ENCODE results near the gene ITPR2.
"Not testable (repeated sequence)": the region's sequence is repeated elsewhere in the genome, so short reads cannot be mapped to it uniquely, and the experiment has no call there.

Gene ITPR2

DNA sequence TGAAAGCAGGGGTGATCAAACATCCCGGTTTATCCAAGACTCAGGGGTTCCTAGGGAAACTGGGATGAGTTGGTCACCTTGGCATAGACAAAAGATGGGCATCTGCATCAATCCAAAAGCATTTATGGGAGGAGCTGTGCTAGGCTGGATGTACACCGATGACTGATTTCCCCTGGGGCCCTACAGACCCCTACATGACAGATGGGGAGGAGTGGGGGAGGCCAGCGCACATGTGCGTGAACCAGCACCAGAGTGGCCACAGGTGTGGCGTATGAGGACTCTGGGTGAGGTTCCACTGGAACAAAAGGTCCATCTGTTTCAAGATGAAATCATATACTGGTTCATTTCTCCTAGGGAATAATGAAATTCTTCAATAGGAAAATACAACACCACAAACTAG is 210.4 kb downstream of the ITPR2 start:
- DNase-seq (ENCODE audit: low read depth), result no peak

DNA sequence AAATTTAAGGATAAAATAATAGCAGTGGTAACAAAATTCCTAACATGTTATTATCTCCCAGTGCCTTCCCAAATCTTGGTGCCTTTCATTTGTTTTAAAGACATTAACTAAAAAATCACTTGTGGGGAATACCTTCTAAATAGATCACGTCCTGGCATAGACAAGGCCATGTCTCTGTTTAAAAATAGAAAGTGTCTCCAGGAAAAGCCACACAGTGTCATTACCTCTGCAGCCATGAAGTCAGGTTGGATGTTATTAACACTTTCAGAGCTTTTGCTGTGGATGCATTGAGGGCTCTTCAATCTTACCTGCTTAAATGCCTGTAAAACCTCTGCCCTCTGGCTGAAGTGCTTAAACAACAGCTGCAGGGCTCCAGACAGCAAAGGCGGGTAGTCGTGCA is 211.1 kb downstream of the ITPR2 start:
- no peak for DNase-seq (ENCODE audit: low read depth)

DNA sequence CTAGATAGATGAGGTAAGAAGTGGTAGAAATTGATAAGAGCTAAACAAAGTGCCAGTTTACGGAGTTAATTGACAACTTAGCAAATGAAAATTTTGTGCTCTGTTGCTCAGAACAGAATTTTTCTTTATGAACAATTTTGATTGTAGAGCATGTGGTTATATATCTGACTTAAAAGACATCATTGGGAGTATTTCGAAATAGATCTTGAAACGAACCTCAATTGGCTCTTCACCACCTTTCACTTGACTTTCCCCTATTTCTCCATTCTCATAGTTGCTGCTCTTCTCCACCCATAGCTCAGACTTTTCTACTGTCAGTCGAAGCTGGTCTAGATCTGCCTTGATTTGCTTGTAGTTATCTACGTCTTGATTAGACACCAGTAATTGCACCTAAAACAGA is 212.1 kb downstream of the ITPR2 start:
- DNase-seq (ENCODE audit: low read depth), result no peak

DNA sequence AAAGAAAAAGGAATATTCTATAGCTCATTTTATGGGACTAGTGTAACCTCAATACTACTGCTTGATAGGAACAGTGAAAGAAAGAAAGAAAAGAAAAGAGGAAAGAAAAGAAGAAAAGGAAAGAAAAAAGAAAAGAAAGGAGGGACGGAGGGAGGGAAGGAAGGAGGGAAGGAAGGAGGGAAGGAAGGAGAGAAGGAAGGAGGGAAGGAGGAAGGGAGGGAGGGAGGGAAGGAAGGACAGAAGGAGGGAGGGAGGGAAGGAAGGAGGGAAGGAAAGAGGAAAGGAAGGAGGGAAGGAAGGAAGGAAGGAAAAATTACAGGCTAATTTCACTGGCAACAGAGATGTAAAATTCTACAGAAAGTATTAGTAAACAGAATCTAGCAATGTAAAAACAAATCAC is 215.5 kb downstream of the ITPR2 start:
- no peak for DNase-seq (ENCODE audit: low read depth)

GRCh38 chr12:26614011-26614616 is 218.9 kb downstream of the ITPR2 start:
- DNase-seq (ENCODE audit: low read depth), result no peak

GRCh38 chr12:26612203-26612602 is 220.8 kb downstream of the ITPR2 start:
- DNase-seq (ENCODE audit: low read depth), result no peak

- DNase-seq (ENCODE audit: low read depth), result no peak
Measured at GRCh38 chr12:26611598-26611997, 221.4 kb downstream of the ITPR2 start.

GRCh38 chr12:26610774-26611173 is 222.2 kb downstream of the ITPR2 start:
- DNase-seq (ENCODE audit: low read depth), result no peak

DNA sequence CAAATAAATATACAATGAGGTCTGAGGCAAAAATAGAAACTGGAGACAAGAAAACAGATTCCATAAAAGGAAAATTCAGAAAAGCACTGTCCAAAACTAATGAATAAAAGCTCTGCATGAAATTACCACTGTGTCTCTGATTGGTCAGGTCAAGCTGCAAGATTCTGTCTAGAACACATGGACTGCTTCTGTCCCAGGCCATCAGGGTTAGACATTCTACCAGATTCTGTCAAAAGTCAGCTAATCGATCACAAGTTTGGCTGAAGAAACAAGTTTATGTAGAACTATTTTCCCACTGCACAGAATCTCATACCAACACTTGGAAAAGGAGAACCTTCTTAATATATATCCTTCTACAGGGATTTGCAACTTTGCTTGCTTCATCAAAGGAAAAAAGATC is 223.0 kb downstream of the ITPR2 start:
- no peak for DNase-seq (ENCODE audit: low read depth)

GRCh38 chr12:26608706-26609105 is 224.3 kb downstream of the ITPR2 start:
- DNase-seq (ENCODE audit: low read depth), result no peak

GRCh38 chr12:26608273-26608672 is 224.7 kb downstream of the ITPR2 start:
- no peak for DNase-seq (ENCODE audit: low read depth)

DNA sequence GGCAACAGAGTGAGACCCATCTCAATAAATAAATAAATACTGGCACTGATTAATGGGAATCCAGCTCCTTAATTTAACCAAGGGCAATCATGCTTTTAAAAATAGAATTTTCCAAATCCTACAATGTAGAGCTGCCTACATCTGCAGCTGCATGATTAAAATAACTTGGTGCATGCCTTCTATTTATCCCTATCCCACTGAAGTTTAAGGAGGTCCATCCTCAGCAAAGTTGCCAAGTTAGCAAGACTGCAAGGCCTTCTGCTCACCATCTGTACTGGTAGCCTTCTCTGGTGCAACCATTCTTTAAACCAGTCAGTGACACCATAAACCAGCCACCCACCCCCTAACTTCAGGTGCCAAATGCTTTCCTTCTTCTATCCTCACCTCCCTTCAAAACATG is 226.1 kb downstream of the ITPR2 start:
- DNase-seq (ENCODE audit: low read depth), result no peak

GRCh38 chr12:26604813-26605212 is 228.2 kb downstream of the ITPR2 start:
- DNase-seq (ENCODE audit: low read depth), result not testable (repeated sequence)

DNA sequence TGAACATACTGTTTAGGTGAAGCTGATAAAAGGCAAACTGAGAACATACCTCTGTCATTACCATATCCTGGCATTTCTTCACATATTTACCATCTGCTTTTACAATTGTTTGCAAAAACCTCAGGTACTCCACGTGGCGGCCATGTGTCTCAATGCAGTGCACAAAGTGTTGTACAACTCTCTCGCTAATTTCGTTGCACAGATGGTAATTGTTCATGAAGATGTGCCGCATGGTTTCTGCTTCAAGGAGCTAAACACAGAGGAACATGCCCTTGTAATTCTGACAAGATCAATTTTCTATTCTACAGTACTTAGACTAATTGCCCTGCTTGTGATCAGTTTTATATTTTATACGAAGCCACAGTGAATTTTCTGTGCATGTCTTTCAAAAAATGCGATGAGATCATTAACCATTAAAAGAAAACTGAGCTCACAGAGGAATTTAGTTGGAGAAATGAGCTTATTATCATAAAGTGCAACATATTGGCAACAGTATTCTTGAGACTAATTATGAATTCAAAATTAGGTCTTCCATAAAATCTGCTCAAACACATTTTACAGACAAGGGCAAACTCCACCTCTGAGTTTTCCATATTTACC is 233.8 kb downstream of the ITPR2 start:
- no peak for DNase-seq (ENCODE audit: low read depth)

GRCh38 chr12:26595806-26596205 is 237.2 kb downstream of the ITPR2 start:
- DNase-seq (ENCODE audit: low read depth), result no peak

DNA sequence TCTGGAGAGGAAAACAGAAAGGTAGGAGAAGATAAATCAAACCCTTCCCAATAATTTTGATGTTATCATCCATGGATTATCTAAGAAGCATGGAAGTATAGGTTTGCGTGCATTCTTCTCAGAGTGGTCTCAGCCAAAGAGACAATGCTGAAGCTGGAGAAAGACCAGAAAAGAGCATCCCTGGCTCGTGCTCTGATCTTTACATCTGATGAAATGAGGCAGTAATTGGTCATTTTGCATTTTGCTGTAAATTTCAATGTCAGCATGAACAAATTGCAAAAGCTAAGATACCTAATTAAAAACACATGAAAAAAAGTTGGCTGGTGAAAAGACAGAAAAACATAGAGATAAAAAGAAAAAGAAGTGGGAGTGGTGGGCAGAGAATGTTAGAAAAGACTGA is 252.4 kb downstream of the ITPR2 start:
- no peak for DNase-seq (ENCODE audit: low read depth)

DNA sequence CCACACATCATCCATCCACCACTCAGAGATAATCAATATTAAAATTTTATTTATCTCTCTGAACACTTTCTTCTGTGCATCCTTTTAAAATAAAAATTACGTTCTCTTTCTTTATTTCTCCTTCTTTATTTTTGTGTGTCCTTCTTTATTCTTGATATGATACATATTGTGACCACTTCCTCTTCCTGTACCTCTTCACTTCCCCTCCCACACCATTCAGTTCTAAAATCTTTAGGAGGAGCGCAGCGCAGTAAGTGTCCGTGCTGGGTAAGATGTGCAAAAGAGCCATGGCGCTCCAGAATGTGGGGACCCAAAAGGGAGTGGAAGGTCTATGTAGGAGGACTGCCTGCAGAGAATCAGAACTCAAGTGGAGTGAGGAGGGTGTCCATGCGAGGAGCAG is 256.7 kb downstream of the ITPR2 start:
- DNase-seq (ENCODE audit: low read depth), result no peak

GRCh38 chr12:26573225-26573909 is 259.6 kb downstream of the ITPR2 start:
- no peak for DNase-seq (ENCODE audit: low read depth)

DNA sequence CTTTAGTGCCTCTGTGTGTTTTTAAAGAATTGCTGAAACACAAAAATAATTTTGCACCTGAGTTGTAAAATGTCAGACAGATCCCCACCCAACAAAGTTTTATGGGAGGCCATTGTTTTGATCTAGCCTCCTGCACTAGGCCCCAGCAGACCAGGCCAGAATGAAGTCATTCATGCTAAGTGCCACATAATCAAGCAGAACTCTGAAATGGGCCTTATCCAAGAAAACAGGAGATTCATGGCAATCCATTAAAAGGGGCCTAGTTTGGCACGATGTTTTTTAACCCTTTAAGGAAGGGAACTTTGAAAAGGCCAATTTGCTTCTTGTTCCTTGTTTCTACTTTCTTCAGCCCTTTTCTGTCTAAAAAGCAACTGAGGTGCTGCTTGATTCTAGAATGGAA is 260.9 kb downstream of the ITPR2 start:
- no peak for DNase-seq (ENCODE audit: low read depth)

DNA sequence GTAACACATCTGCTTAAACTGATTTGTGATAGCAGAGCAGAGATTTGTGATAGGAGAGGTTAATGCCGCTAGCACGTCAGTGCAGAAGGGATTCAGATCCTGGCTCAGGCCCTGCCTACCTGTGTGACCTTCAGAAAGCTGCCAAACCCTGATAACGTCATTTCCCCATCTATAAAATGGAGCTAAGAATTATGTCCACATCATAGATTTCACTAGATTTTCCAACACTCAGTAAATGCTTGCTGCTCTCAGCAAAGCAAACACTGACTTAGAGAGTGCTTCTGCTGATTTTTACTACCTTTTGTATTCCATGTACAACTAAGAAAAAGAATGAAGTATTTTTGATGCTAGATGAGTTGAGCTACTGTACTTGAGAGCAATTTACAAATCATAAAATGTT is 261.4 kb downstream of the ITPR2 start:
- DNase-seq (ENCODE audit: low read depth), result no peak

- no peak for DNase-seq (ENCODE audit: low read depth)
Measured at GRCh38 chr12:26567126-26567525, 265.9 kb downstream of the ITPR2 start.

- DNase-seq (ENCODE audit: low read depth), result no peak
Measured at GRCh38 chr12:26566675-26567074, 266.3 kb downstream of the ITPR2 start.

- no peak for DNase-seq (ENCODE audit: low read depth)
Measured at GRCh38 chr12:26566186-26566585, 266.8 kb downstream of the ITPR2 start.

- DNase-seq (ENCODE audit: low read depth), result no peak
Measured at GRCh38 chr12:26564391-26564790, 268.6 kb downstream of the ITPR2 start.
